Midbrain (tissue), 1 donor: Measurements from ENCODE around the gene SETD1B.
A peak's percentile ranks its signal among the peaks of the same experiment; 100 is the strongest.
"Not testable (repeated sequence)": the region's sequence is repeated elsewhere in the genome, so short reads cannot be mapped to it uniquely, and the experiment has no call there.

ENCODE experiments used
- DNase-seq: peaks from one replicate; lab custom pipeline; 2025; lab: John Stamatoyannopoulos, UW

SETD1B gene

GRCh38 chr12:121780429-121780828, 23.4 kb upstream of the SETD1B start:
- no peak for DNase-seq

DNA sequence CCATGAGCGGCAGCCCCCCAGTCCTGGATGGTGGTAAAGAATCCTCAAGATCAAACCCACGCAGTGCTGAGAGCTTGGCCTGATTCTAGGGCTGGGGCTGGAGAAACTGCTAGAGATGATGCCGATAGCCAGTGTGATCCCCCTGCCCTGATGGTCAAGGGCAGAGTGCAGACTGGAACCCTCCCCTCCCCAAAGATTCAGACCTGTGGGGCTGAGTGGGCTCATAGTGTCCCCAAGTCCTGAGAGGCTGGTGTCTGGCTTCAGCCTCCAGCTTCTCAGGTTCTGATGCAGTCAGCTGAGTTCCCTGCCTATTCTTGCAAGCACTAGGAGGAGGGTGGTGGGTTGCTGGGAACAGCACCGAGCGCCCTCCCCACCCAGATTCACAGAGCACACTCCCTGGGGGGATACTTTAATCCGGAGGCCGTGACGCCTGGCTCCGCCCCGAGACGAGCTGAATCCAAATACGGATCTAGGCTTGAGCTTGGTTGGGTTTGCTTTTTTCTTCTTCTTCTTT, 22.3 kb upstream of the SETD1B start:
- no peak for DNase-seq

DNA sequence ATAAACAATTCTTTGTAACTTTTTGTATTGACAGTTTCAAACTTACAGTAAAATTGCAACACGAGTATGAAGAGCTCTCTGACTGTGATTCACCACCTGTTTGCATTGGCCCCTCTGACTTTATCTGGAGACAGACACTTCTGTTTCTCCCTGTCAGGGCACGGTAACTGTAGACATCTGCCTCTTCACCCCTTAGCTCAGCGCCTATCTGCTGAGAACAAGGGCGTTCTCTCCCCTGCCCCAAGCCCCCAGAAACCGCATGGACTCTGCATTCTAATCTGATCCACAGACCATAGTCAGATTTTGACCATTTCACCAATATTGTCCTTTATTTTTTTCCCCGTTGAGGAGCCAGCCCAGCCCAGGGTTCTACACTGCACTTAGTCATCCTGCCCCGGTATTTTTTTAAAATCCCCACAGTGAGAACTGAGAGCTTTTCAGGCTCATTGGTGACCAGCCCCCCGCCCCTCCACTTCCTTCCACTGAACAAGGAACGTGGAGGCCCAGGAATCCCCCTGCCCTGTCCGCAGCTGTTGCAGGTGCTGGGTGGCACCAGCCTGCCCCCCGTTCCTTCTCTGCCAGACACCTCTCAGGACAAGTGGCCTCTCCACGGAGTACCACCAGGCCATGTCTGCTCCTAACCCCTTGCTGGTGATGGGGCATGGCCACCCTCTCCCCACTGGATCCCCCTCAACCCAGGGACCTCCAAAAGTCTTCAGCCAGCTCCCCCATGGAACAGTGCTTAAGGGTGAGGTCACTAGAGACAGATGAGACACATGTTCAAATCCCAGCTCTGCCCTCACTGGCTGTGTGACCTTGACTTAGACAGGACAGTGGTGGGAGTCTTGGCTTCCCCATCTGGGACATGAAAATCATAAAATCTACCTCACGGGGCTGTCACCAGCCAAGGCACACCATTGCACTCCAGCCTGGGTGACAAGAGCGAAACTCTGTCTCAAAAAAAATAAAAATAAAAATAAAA, 21.5 kb upstream of the SETD1B start:
- DNase-seq: no peak

GRCh38 chr12:121783766-121784165, 20.0 kb upstream of the SETD1B start:
- no peak for DNase-seq

- no peak for DNase-seq
Observed at GRCh38 chr12:121784460-121784859, 19.3 kb upstream of the SETD1B start.

DNA sequence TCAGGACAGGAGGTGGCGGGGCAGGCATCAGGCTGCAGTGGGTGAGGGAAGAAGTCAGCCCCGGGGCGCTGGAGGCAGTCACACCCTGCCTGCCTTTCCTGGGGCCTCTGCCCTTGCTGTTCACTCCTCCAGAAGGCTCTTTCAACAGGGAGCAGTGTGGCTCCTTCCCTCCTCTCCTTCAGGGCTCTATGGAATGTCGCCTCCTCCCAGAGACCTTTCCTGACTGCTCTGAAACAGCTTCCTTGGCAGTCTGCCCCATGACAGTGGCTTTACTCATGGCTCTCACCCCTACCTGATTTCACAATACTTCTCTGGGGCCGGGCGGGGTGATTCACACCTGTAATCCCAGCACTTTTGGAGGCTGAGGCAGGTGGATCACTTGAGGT, 17.4 kb upstream of the SETD1B start:
- no peak for DNase-seq

GRCh38 chr12:121787063-121788025, 16.5 kb upstream of the SETD1B start:
- DNase-seq: no peak

DNA sequence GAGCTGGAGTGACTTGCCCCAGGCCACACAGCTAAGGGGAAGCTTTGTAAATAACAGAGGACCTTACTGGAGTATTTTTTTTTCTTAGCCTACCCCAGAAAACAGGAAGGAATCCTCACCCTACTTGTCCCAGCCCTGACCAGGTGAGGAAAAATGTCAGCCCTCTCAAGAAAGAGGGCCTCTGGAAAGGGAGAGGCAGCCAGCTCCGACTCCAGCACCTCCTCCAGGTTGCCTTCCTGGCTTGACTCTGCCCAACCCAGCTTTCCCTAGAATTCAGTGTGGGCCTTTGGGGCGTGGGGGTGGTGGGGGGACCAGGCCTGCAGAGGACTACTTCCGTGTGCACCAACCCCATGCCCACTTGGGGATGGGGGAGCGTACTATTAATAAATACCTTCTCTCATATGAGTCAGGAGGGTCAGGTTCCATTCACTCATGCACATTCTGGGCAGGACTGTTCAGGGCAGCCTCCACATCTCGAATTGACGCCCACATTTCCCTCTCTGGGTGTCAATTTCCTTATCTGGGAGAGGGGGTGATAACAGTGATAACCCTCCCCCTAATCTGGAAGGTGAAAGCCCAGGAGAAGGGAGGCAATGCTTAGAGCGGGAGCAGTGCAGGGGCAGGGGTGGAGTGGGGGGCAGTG, 15.5 kb upstream of the SETD1B start:
- no peak for DNase-seq

- DNase-seq: no peak
Observed at GRCh38 chr12:121789233-121789781, 14.5 kb upstream of the SETD1B start.

- DNase-seq: no peak
Observed at GRCh38 chr12:121789800-121790728, 13.7 kb upstream of the SETD1B start.

DNA sequence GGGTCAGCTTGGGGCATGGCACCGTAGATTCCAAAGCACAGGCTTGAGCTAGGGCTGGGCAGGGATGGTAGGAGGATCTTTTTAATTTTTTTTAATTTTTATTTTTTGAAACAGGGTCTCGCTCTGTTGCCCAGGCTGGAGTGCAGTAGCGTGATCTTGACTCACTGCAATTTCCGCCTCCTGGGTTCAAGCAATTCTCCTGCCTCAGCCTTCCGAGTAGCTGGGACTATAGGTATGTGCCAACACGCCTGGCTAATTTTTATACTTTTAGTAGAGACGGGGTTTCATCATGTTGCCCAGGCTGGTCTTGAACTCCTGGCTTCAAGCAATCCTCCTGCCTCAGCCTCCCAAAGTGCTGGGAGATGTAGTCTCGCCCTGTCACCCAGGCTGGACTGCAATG, 13.0 kb upstream of the SETD1B start:
- DNase-seq: not testable (repeated sequence)

DNA sequence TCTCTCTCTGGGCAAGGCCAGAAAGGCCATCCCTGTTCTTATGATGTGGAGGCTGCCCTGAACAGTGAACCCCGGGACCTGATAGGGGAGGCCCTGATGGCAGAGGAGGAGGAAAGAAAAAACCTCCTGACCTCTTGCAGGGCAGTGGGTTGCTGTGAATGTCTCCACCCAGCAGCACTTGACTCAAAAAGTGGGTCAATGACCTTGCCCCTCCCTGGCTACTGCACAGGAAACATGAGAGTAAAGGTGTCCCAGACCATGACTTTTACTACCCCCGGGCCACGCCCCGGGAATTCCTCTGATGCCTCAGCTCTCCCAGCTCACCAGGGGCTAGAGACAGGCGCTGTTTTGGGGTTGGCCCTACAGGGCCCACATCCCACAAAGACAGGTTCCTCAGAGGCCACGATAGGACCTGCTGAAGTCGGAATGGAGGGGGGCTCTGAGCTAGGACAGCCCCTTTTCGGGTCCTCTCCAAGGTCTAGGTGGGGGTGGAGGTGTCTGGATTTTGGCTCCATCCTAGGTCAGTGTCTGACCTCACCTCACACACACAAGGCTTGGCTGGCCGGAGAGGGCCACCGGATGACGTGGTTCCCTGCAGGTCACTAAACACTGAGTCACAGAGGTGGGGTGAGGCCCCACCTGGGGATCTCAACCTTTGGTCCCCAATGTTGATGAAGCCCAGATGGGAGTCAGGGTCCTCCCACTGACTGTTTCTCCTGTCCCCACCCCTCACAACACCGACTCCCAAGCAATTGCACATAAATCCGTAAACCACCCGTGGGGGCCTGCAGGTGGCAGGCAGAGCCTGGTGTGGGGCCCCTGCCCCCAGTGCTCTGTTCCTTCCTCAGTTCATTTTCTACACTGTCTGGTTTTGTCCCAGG, 11.9 kb upstream of the SETD1B start:
- no peak for DNase-seq

GRCh38 chr12:121792607-121793439, 11.0 kb upstream of the SETD1B start:
- DNase-seq: no peak

DNA sequence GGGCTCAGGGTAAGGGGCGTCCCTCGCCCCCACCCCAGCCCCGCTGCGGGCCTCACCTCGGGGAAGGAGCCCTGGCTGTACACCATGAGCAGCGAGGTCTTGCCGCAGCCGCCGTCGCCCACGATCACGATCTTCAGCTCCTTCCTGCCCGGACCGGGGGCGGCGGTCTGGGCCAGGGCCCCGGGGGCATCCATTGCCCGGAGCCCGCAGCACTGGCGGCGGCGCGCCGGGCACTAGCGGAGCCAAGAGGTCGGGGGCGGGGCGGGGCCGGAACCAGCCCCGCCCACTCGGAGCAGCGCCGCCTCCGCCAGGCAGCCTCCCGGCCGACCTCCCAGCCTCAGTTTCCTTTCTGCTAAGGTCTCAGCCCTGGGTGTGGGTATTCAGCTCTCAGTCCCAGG, 10.4 kb upstream of the SETD1B start, which contains the start of gene RHOF:
Gene RHOF, minus strand, starts transcription at position 249 of the 398 bp plus-strand sequence. Its CDS starts 55 bp downstream, at position 194.
- no peak for DNase-seq

DNA sequence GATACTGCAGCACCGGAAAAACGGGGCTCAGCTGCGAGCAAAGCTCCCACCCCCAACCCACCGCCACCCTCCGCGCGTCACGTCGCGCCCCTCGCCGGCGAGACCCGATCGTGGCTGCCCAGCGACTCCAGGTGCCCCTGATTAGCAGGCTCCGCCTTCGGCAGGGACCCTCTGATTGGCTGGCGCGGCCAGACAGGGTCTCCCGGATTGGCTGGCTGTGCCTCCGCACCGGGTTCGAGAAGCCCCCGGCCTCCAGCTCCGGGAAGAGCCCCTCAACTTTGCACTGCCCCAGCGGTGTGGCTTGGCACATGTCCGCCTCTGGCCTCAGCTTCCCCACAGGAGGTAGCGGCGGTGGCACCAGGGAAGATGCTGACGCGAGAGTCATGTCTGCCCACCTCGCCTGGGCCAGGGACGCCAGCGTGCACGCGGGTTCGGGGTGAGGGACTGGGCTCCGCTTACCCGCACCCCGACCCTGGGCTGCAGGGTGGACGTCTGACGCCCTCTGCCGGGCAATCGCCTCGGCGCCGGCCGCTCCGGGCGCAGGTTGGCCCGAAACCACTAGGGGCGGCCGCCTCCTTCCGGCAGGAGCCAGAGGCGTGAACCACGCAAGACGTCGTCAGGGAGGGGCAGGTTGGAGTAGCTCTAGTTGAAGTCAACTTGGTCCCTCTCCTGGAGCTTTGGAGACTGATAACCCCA, 9.8 kb upstream of the SETD1B start:
- peak; percentile 87 for DNase-seq

- DNase-seq: no peak
Observed at GRCh38 chr12:121794534-121795033, 9.2 kb upstream of the SETD1B start.
